GM23248 (cell line): ENCODE results near the gene PTPRH. TPM values are rescaled to one million over a fixed set of nuclear protein-coding genes. Genes with fewer than 3 reads are reported as not detected.

ENCODE experiments used
- DNase-seq: peaks from one replicate; pipeline ENCODE4 v3.0.0-alpha.2; 2015
- H2AFZ ChIP-seq: fragments of 200-600 bp; sonication (generic); 2 replicates; pipeline ENCODE4 v1.6.1; 2016; ENCODE audit warnings: antibody characterized with exemption
- H3F3A ChIP-seq: fragments of 200-600 bp; sonication (generic); 2 replicates; pipeline ENCODE4 v1.6.1; 2016; ENCODE audit warnings: mild to moderate bottlenecking, antibody characterized with exemption, mixed run types; ENCODE audit not compliant: insufficient read depth
- H3K27ac ChIP-seq: fragments of 200-600 bp; sonication (generic); 2 replicates; pipeline ENCODE4 v1.5.1; 2016; ENCODE audit warnings: mild to moderate bottlenecking
- H3K27me3 ChIP-seq: fragments of 200-600 bp; sonication (generic); replicated peaks from 2 replicates; pipeline ENCODE4 v1.6.1; 2016; ENCODE audit warnings: mild to moderate bottlenecking; ENCODE audit not compliant: insufficient read depth
- H3K36me3 ChIP-seq: fragments of 200-600 bp; sonication (generic); 2 replicates; pipeline ENCODE4 v1.6.1; 2016; ENCODE audit warnings: low read depth, mild to moderate bottlenecking
- H3K4me1 ChIP-seq: fragments of 200-600 bp; sonication (generic); 2 replicates; pipeline ENCODE4 v1.6.1; 2016; ENCODE audit warnings: mild to moderate bottlenecking; ENCODE audit not compliant: insufficient read depth
- H3K4me2 ChIP-seq: fragments of 200-600 bp; sonication (generic); one replicate; pipeline ENCODE4 v1.6.1; 2016; ENCODE audit warnings: mild to moderate bottlenecking; ENCODE audit not compliant: unreplicated experiment
- H3K4me3 ChIP-seq: fragments of 200-600 bp; sonication (generic); 2 replicates; pipeline ENCODE4 v1.5.1; 2016; ENCODE audit warnings: mild to moderate bottlenecking
- H3K79me2 ChIP-seq: fragments of 200-600 bp; sonication (generic); 2 replicates; pipeline ENCODE4 v1.6.1; 2016; ENCODE audit warnings: mild to moderate bottlenecking; ENCODE audit not compliant: insufficient read depth
- H3K9ac ChIP-seq: fragments of 200-600 bp; sonication (generic); 2 replicates; pipeline ENCODE4 v1.6.1; 2016; ENCODE audit warnings: mild to moderate bottlenecking
- H3K9me2 ChIP-seq: fragments of 200-600 bp; sonication (generic); 2 replicates; pipeline ENCODE4 v1.6.1; 2016; ENCODE audit warnings: mixed run types, mild to moderate bottlenecking, moderate library complexity; ENCODE audit not compliant: insufficient read depth
- H3K9me3 ChIP-seq: fragments of 200-600 bp; sonication (generic); one replicate; pipeline ENCODE4 v1.6.1; 2017; ENCODE audit warnings: low read depth
- H4K20me1 ChIP-seq: fragments of 200-600 bp; sonication (generic); 2 replicates; pipeline ENCODE4 v1.6.0; 2016; ENCODE audit not compliant: insufficient read depth
- EZH2 ChIP-seq: fragments of 200-600 bp; sonication (generic); IDR thresholded peaks from 2 replicates; pipeline ENCODE4 v1.6.1; 2018; ENCODE audit warnings: antibody characterized with exemption, mild to moderate bottlenecking; ENCODE audit not compliant: insufficient read depth, poor library complexity, severe bottlenecking
- EZH2phosphoT487 ChIP-seq: fragments of 200-600 bp; sonication (generic); IDR thresholded peaks from 2 replicates; pipeline ENCODE4 v1.6.1; 2018; ENCODE audit warnings: antibody characterized with exemption, moderate library complexity, mild to moderate bottlenecking, low read depth; ENCODE audit not compliant: insufficient read depth
- WGBS, 2 experiments: methylation state at CpG; one replicate each; pipeline ENCODE4 v1.1.6; 2015 to 2017; ENCODE audit warnings: low lambda C conversion rate in 2 of 2, low coverage in 1 of 2; ENCODE audit errors: missing lambda C conversion rate in 2 of 2; 5-methylcytosine and 5-hydroxymethylcytosine counted together
- in situ Hi-C: fragments of 300-500 bp; cut with MboI; formaldehyde crosslinking; loops from 2 replicates; pipeline ENCODE4 v1.15.0; 2020
- polyA plus RNA-seq: library from polyadenylated mRNA; unstranded; fragments of >200 nt; fragmentation: Nextera tagmentation; extraction: Ambion mirVana; gene quantifications from 2 replicates; pipeline ENCODE4 v1.2.1, GENCODE V29; 2016
- total RNA-seq: library from RNA; depleted of rRNA; stranded (reverse); fragments of >200 nt; shearing (Covaris generic); gene quantifications from 2 replicates; pipeline ENCODE4 v1.2.3, GENCODE V29; 2014

The PTPRH gene
- total and polyA plus RNA-seq, 2 experiments from 2014 or later = 0.28 to 0.43 TPM

DNA sequence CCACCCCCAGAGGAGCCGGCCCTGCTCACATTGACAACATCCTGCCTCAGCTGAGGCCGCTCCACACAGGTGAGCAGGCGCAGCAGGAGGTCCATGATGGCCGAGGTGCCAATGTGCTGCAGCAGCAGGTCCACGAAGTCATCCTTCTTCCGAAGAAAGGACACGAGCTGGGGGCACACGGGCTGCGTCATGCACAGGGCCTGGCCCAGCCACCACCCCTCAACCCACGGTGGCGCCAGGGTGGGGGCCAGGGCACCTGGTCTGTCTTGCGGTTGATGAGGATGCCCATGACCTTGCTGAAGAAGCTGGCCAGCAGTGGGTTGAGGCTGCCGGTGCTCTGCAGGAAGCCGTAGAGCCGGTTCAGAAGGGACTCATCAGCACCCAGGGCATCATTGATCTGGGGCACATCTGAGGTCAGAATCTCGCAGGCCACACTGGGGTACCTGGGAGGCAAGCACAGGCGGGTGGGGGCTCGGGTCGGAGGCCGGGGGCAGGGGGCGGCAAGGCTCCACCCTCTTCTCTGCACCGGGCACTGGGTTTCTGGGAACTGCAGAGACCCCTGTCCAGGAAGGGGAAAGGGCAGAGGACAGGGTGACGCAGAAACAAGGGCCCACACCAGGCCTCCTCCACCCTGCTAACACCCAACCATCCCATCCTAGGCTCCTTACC lies 36.1 kb upstream of the PTPRH start:
- Histone ChIP-seq H3K9me2 (no peaks in the 10 kb centered on the region), H3K27me3 (no peaks in the 10 kb centered on the region), H3K4me1 (0 out of 2 replicates have a peak, but pooled peaks cover 3% of the 10 kb centered on the region), H3K9ac (no peak overlapping the region), H2AFZ (no peak overlapping the region), H4K20me1 (no peaks in the 10 kb centered on the region; the same call in 1 of the 2 replicates), H3F3A (no peaks in the 10 kb centered on the region), H3K79me2 (peaks cover 56% of the 10 kb centered on the region), H3K36me3 (no peaks in the 10 kb centered on the region), H3K9me3 (no peaks in the 10 kb centered on the region), H3K4me3 (no peak overlapping the region), H3K4me2 (no peak overlapping the region), H3K27ac (no peak overlapping the region)
- TF ChIP-seq EZH2phosphoT487 = no peak
- TF ChIP-seq EZH2 = no peak
- DNase-seq = no peak
- in situ Hi-C loops = no loop called here
- 86 to 88% methylated on average over 17 to 23 of the region's 23 CpGs for WGBS, 2 experiments

DNA sequence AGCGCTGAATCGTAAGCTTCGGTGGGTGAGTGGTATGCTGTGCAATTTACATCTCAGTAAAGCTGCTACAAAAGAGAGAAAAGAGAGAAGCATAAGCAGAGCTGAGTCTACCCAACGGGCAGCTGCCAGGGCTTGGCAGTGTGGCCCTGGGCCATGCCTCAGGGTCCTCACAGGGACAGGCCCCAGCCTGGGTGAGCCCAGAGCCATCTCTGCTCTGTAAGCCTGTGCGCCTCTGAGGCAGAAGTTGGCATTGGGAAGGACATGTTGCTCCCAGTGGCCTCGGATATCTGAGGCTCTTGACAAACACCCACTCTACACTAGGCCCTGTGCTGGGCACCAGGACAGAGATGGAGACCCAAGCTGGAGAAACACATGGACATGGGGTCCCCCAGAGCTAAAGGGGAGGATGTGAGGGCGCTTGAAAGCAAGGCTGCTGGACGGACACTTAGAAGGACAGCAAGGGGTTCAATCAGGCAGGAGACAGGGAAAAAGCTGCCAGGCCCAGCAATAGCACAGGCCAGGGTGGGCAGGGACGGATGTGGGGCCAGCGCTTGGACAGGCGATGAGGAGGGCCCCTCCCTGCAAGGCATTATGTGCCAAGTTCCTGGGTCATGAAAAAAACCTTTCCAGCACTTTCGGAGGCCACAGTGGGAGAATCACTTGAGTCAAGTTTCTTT lies 34.8 kb upstream of the PTPRH start:
- Histone ChIP-seq H4K20me1 (no peaks in the 10 kb centered on the region; the same call in 1 of the 2 replicates), H3K27me3 (no peaks in the 10 kb centered on the region), H3K4me2 (no peak overlapping the region), H3K4me3 (no peak overlapping the region), H3K9ac (no peak overlapping the region), H3K36me3 (no peaks in the 10 kb centered on the region), H3F3A (no peaks in the 10 kb centered on the region), H3K79me2 (peaks cover 44% of the 10 kb centered on the region), H3K9me3 (no peaks in the 10 kb centered on the region), H3K9me2 (no peaks in the 10 kb centered on the region), H3K4me1 (0 out of 2 replicates have a peak, but pooled peaks cover 3% of the 10 kb centered on the region), H2AFZ (no peak overlapping the region), H3K27ac (no peak overlapping the region)
- 79 to 80% methylated on average over 11 to 12 of the region's 12 CpGs for WGBS, 2 experiments
- DNase-seq = no peak
- TF ChIP-seq EZH2 = no peak
- no peak for TF ChIP-seq EZH2phosphoT487
- in situ Hi-C loops = no loop called here

DNA sequence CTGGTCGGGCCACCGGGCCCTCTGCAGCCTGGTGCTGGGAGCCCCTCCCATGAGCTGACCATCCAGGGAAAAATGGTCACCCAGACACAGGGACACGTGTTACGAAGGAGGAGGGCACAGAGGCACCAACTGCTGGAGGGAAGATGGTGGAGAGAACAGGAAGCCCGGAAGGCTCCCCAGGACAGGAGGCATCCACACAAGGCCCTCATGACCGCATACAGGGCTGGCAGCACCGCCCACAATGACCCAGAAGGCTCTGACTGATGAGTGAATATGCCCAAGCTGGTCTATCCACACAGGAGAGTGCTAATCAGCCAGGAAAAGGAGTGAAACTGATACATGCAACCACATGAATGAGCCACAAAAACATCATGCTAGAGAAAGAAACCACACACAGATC lies 33.2 kb upstream of the PTPRH start:
- 0 out of 2 replicates have a peak, but pooled peaks cover 3% of the 10 kb centered on the region for H3K4me1 ChIP-seq
- no peak overlapping the region for H2AFZ ChIP-seq
- no peaks in the 10 kb centered on the region for H3K9me2 ChIP-seq
- no peak overlapping the region for H3K4me2 ChIP-seq
- no peak overlapping the region for H3K27ac ChIP-seq
- no peaks in the 10 kb centered on the region for H3K27me3 ChIP-seq
- no peak overlapping the region for H3K9ac ChIP-seq
- no peaks in the 10 kb centered on the region for H3F3A ChIP-seq
- H3K36me3 ChIP-seq = peaks cover 9% of the 10 kb centered on the region
- no peak overlapping the region for H3K4me3 ChIP-seq
- no peak for TF ChIP-seq EZH2phosphoT487
- no peak for TF ChIP-seq EZH2
- peaks cover 30% of the 10 kb centered on the region for H3K79me2 ChIP-seq
- no peak for DNase-seq
- H3K9me3 ChIP-seq = no peaks in the 10 kb centered on the region
- no peaks in the 10 kb centered on the region for H4K20me1 ChIP-seq
- in situ Hi-C loops = no loop called here
- 66 to 76% methylated on average over 7 of the region's 7 CpGs for WGBS, 2 experiments

DNA sequence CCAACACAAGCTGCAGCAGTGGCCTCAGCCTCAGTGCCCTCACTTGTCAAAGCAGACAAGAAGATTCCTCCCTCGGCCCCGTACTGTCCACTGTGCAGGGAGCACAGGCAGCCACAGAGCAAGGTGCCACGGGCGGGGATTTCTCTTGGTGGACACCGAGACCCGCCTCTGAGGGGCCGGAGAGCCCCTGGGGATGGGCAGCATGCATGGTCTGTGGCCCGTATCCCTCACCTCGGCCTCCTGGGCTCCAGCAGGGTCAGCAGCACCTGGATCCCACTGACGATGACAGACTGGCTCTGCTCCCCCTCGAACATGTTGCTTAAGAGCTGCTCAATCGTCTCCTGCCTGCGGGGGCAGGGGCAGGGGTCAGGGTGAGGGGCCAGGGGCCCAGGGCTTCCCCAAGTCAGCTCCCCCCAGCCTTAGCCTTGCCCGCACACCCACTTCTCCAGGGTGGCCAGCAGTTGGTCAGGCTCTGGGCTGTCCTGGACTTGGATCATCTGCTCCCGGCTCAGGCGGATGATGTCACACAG lies 32.7 kb upstream of the PTPRH start:
- 94 to 96% methylated on average over 15 to 16 of the region's 16 CpGs for WGBS, 2 experiments
- H3K4me2 ChIP-seq = no peak overlapping the region
- H3K9me2 ChIP-seq = no peaks in the 10 kb centered on the region
- no peaks in the 10 kb centered on the region for H4K20me1 ChIP-seq
- in situ Hi-C loops = no loop called here
- no peak for TF ChIP-seq EZH2
- TF ChIP-seq EZH2phosphoT487 = no peak
- peaks cover 14% of the 10 kb centered on the region for H3K36me3 ChIP-seq
- no peak overlapping the region for H3K4me3 ChIP-seq
- H3K9me3 ChIP-seq = no peaks in the 10 kb centered on the region
- no peaks in the 10 kb centered on the region for H3K27me3 ChIP-seq
- no peaks in the 10 kb centered on the region for H3K4me1 ChIP-seq
- no peak for DNase-seq
- no peak overlapping the region for H3K9ac ChIP-seq
- H2AFZ ChIP-seq = no peak overlapping the region
- no peak overlapping the region for H3K27ac ChIP-seq
- H3K79me2 ChIP-seq = peaks cover 28% of the 10 kb centered on the region
- H3F3A ChIP-seq = no peaks in the 10 kb centered on the region
